ENCODE results near the gene GINS1.

DNA sequence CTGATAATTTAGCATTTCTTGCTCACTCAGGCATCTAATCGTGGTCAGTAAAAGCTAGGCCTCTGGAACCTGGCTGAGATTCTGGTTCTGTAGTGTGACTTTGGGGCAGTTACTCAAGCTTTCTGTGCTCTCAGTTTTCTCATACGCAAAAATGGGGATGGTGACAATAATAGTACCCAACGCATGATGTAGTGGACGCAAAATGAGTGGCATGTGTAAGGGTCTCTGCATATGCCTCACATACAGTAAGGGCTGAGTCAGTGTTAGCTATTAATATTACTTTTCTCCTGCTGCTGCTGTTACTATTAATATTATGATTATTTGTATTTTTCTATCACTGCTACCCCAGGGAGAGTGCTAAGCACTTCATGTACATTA is 686 bp downstream of the GINS1 start:
- no peak for TF ChIP-seq EZH2 (IDR thresholded peaks at IDR 0.05; ENCODE audit: insufficient read depth, low read length)
- TF ChIP-seq, protein P1, sequence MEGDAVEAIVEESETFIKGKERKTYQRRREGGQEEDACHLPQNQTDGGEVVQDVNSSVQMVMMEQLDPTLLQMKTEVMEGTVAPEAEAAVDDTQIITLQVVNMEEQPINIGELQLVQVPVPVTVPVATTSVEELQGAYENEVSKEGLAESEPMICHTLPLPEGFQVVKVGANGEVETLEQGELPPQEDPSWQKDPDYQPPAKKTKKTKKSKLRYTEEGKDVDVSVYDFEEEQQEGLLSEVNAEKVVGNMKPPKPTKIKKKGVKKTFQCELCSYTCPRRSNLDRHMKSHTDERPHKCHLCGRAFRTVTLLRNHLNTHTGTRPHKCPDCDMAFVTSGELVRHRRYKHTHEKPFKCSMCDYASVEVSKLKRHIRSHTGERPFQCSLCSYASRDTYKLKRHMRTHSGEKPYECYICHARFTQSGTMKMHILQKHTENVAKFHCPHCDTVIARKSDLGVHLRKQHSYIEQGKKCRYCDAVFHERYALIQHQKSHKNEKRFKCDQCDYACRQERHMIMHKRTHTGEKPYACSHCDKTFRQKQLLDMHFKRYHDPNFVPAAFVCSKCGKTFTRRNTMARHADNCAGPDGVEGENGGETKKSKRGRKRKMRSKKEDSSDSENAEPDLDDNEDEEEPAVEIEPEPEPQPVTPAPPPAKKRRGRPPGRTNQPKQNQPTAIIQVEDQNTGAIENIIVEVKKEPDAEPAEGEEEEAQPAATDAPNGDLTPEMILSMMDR (IDR thresholded peaks at IDR 0.05; ENCODE audit: insufficient read depth, low read depth, low read length) = no peak
